CD4-positive, alpha-beta T cell treated with Interleukin-12 subunit alpha and Interleukin-12 subunit beta, for 1 hour (primary cell): ENCODE results near the gene SLC38A5.
"Not testable (repeated sequence)": the region's sequence is repeated elsewhere in the genome, so short reads cannot be mapped to it uniquely, and the experiment has no call there.

ENCODE experiments used
- DNase-seq: peaks from one replicate; pipeline ENCODE4 v3.0.0-alpha.2; 2020

SLC38A5 gene

DNA sequence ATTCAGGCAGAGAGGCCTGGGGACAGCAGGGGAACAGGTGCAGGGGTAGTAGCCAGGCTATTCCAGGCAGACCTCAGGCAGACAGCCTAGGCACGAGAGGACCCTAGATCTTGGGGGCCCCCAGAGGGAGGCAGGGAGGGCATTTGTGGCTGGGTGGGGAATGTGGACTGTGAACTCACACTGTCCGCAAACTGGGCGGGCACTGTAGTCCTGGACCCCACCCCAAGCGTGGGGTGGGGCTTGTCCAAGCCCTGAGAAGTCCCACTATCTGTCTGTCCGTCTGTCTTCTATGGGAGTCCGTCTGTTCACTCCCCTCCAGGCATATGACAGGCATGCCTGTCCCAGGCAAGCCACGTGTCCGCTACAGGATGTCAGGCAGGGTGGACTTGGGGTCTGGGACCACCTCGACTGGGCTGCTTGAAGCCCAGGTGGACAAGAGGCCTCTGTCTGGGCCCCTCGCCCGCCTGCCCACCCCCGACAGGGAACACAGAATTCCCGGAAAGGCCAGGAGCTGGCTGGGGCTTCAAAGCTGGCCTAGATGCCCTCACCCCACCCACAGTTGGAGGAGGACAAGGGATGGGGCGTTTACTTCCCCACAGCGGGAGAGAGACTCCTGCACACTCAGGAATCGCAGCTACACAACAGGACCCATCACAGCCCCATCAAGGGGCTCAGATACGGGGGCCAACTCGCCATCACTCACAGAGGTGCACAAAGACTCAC lies at the start of gene SLC38A5:
TSS of gene SLC38A5 (minus strand) at position 151 of the 723 bp plus-strand sequence. CDS start 2,336 bp downstream, outside the sequence.
- DNase-seq = no peak

DNA sequence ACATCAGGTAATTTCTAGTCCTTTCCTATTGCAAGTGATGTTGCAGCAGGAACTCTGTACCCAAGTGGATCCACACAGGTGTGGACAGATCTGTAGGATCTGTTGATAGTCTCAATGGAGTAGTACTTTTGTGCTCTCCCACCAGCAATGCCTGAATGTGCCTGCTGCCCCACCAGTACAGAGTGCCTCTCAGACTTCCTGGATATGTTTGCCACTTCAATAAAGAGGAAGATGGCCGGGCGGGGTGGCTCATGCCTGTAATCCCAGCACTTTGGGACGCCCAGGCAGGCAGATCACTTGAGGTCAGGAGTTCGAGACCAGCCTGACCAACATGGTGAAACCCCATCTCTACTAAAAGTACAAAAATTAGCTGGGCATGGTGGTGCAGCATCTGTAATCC lies 49.4 kb upstream of the SLC38A5 start:
- DNase-seq = not testable (repeated sequence)

DNA sequence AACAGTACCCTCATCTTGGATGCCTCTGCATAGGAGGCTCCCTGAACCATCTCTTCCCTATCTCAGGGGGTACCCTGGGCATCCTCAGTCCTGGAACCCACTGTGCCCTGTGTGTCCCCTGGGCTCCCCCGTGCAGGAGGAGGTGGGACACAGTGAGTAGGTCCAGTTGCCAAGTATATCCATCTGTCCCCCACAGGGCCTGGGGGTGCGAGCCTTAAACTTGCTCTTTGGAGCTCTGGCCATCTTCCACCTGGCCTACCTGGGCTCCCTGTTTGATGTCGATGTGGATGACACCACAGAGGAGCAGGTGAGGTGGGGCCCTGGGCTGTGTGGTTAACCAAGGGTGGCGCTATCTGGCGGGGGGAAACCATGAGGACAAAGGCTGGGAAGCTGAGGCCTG lies 46.9 kb upstream of the SLC38A5 start:
- no peak for DNase-seq

DNA sequence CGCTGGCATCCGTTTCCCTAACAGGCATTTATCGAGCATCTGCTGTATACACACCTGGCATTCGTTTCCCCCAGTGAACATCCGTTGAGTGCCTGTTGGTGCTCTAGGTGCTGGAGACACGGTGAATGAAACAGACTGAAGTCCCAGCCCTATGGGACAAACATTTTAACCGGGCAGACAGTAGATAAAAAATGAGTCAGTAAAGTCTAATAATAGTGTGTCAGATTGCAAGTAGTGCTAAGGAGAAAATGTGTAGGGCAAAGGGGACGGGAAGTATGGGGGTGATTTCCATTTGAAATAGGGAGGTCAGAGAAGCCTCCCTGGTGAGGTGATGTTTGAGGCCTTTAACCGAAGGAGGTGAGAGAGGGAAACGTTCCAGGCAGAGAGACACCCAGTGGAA lies 46.2 kb upstream of the SLC38A5 start:
- no peak for DNase-seq

DNA sequence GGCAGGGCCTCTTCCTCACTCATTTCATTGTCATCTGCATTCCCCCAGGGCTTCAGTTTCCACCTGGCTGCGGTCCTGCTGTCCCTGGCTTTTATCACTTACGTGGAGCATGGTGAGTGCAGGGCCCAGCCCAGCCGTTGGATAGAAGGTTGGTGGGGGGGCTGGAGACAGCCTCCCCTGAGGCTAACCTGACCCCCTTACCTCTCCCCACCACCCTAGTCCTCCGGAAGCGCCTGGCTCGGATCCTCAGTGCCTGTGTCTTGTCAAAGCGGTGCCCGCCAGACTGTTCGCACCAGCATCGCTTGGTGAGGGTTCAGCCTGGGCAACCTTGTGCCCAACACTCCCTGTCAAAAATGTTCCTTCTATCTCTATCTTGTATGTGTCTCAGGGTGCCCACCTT lies 45.8 kb upstream of the SLC38A5 start:
- no peak for DNase-seq

DNA sequence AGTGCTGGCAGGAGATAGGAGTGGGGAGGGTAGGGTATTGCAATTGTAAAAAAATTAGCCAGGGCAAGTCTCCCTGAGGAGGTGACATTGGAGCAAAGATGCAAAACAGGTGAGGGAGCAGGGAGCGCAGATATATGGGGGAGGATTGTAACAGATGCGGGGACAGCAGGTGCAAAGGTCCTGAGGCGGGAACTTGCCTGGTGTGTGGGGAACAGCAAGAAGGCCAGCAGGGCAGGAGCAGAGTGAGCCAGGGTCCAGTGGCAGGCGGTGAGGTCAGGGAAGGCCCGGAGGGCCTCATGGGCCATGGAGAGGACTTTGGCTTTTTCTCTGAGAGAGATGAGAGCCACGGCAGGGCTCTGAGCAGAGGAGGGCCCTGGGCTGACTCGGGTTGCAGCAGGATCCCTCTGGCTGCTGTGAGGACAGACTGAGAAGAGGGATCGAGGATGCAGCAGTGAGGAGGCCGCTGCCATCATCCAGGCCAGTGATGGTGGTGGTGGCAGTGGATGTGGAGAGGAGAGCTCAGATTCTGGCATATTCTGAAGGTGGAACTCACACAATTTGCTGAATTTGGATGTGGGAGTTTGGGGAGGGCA lies 44.9 kb upstream of the SLC38A5 start:
- no peak for DNase-seq

DNA sequence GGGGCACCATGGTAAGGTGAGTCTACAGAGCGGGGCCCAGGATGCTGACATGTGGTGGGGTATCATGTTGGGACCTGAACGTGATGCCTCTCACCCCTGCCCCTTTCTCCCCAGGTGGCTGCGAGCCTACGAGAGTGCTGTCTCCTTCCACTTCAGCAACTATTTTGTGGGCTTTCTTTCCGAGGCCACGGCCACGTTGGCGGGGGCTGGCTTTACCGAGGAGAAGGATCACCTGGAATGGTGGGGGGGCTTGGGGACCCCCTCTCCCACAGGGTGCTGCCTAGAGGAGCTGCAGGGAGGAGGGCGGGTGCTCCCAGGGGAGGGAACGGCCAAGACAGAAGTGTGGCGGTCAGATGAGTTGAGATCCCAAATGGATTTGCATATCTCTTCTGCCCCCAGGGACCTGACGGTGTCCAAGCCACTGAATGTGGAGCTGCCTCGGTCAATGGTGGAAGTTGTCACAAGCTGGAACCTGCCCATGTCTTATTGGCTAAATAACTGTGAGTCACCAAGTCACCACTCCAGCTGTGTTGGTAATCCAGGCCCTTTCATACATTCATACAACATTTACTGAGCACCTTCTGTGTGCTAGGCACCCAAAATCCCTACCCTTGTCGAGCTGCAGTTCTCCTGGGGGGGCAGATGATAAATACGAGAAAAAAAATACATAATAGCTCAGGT lies 44.2 kb upstream of the SLC38A5 start:
- DNase-seq = no peak

DNA sequence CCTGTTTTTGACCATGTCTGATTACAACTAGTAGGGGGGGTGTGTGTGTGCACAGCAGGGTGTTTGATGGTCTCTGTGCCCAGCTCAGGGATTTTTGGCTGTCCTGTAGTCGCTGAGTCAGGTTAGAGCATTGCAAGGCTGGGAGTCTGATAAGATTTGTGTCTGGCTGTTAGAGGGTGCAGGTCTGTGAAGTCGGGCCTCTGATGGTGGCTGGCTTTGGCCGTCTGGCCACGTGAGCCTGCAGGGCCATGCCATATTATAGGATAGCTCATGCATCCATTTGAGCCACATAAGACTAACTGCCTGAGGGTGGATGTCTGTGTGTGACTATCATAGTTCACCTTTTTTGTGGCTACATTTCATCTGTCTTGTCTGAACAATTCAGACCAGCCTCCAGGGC lies 43.6 kb upstream of the SLC38A5 start:
- no peak for DNase-seq

DNA sequence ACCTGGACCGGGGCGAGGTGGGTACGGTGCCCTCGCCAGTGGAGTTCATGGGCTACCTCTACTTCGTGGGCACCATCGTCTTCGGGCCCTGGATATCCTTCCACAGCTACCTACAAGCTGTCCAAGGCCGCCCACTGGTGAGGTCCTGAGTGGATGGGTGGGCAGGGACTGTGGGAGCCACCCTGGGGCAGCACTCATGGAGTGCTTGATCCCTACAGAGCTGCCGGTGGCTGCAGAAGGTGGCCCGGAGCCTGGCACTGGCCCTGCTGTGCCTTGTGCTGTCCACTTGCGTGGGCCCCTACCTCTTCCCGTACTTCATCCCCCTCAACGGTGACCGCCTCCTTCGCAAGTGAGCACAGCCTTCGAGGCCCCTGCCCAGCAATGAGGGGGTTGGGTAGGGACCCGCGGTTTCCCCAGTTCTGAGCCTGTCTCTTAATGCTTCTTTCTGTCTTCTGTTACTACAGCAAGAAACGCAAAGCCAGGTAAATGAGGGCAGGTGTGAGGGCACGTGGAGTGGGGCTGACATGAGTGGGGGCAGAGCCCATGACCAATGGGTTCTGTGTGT lies 42.4 kb upstream of the SLC38A5 start:
- DNase-seq = no peak

DNA sequence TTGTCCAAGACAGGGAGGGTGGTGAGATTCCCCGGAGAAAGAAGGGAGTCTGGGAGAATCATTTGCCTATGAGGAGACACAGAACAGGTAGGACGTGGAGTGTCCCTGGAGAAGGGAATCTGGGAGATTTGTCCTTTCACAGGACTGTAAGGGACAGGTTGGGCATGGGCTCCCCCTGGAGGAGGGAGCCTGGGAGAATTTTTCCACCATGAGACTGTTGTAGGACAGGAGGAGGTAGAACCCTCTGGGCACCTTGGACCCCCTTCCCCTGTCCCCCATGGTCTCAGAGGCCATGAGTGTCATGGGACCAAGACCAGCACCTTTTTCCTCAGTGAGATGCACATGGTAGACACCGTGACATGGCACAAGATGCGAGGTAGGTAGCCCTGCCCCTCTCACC lies 41.5 kb upstream of the SLC38A5 start:
- no peak for DNase-seq

DNA sequence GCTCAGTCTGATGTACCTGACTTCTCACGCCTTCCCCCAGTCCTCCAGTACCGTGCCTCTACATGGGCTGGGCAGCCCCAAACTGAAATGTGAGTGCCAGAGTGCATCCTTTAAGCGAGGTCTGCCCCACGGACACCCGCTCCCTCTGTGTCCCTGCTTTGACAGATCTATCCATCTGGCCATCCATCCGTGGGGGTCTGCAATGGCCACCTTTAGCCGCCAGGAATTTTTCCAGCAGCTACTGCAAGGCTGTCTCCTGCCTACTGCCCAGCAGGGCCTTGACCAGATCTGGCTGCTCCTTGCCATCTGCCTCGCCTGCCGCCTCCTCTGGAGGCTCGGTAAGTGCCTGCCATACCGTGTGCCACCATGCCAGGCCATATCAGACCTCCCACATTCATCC lies 39.6 kb upstream of the SLC38A5 start:
- no peak for DNase-seq

DNA sequence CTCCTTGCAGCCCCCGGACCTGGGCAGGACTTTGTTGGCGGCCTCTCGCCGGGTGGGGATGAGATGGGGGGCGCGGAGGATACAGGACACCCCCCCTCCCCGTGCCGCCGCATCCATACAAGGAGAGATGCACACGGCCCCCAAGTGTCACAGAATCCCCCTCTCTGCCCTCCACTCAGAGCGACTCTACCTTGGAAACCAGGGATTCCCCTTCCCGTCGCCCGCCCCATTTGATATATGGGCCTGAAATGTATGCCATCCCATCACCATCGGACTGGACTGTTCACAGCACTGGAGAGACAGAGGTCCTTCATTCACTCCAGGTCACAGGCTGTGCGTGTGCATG lies 39.2 kb upstream of the SLC38A5 start:
- peak; percentile 16 for DNase-seq

DNA sequence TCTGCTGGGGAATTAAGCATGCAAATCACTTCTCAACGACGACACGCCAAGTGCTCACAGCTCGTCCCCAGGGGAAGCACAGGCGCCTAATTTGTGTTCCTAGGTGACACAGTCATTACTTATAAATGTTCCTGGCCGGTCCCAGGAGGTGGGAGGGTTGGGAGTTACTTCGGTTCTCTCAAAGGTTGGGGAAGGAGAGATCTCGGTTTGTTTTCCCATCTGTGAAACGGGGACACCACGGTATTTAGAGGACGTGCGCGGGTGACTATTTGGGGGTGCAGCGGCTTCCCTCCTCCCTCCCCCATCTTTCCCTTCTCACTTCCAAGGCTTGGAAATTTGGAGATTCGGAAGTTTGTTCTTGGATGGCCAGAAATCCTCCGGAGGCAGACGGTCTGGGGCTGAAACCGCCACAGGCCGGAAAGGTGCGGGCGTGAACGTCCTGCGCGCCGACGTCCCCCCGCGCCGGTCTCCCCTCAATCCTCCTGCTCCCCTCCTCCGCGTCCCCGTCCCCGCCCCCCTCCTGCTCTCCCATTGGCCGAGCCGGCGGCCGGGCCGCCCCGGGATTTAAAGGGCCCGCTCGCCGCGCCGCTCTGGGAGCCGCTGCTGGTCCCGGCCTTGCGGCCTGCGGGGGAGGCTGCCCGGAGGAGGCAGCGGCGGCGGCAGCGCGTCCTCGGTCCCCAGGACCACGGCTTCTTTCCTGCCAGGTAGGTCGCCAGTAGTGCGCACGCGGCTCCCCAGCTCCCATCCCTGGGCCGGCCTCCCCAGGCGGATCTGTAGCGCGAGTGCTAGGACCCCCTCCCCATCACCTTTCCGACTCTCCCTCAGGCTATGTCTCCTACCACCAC lies 38.6 kb upstream of the SLC38A5 start, which contains the start of gene PORCN:
TSS of gene PORCN (plus strand) at position 593 of the 845 bp plus-strand sequence. CDS start 829 bp downstream, outside the sequence.
- DNase-seq = peak; percentile 82

DNA sequence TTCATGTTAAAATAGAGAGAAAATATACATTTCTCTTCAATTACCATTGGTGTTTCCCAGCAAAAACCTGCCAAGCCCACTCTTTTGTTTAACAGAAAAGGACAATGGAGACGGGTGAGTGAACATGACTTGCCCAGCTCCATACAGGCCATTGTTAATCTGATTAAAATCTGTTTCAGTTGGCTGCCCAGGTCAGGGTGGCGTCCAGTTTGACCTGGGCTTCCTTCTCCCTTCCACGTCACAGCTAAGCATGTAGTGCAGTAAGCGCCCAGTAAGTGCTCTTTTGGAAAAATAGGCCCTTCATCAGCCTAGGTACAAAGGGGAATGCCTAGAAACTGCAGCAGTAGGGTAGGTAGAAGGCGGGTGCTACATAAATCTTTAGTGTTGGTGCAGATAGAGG lies 37.2 kb upstream of the SLC38A5 start:
- DNase-seq = no peak

DNA sequence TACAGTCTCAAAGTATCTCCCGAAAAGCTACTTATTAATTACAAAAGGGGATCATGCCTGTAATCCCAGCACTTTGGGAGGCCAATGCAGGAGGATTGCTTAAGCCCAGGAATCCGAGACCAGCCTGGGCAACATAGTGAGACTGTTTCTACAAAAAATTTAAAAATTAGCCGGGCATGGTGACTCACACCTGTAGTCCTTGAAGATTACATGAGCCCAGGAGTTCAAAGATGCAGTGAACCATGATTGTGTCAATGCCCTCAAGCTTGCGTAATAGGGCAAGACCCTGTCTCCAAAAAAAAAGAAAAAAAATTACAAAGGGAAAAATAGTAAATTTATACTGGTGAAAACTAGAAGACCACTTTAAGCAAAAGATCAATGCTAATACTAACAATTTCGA lies 35.4 kb upstream of the SLC38A5 start:
- no peak for DNase-seq

DNA sequence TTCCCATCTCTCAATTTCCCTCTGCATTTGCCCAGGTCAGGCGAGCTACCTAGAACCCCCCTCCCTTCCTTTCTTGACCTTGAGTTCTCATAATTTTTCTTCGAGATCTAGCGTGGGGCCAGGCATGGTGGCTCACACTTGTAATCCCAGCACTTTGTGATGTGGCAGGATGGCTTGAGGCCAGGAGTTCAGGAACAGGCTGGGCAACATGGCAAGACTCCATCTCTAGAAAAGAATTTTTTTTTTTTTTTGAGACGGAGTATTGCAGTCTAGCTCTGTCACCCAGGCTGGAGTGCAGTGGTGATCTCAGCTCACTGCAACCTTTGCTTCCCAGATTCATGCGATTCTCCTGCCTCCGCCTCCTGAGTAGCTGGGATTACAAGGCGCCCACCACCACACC lies 34.2 kb upstream of the SLC38A5 start:
- no peak for DNase-seq

DNA sequence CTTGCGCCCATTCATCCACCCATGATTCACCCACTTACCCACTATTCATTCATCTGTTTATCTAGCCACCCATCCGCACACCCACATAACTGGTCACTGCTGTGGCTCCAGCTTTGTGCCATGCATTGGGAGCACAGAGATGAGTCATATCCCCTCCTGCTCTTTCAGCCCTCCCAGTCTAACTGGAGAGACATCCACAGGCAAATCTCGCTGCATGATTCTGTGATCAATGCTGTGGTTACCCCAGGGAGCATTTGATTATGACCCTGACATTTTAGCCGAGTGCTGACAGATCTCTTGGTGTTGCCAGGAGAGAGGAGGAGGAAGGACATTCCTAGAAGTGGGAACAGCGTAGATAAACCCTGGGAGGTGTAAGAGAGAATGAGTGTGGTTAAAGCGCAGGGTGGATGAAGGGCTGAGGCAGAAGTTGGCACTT lies 28.3 kb upstream of the SLC38A5 start:
- no peak for DNase-seq

DNA sequence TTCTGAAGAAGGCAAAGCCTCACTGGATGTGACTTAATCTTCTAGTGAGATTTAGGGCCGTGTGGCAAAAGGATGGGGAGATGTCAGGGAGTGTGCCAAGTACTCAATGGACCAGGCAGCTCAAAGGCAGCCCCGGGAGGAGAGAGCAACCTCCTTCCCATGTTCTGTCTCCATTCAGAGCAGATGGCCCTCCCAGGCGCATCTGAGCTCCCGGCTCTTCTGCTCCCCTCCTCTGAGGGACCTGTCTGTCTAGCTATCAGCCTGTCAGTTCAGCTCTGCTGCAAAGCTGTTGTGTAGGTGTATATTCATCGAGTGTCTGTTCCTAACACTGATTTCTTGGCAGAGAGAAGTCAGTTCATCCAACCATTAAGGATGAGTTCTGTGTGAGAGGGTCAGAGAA lies 27.8 kb upstream of the SLC38A5 start:
- DNase-seq = no peak

DNA sequence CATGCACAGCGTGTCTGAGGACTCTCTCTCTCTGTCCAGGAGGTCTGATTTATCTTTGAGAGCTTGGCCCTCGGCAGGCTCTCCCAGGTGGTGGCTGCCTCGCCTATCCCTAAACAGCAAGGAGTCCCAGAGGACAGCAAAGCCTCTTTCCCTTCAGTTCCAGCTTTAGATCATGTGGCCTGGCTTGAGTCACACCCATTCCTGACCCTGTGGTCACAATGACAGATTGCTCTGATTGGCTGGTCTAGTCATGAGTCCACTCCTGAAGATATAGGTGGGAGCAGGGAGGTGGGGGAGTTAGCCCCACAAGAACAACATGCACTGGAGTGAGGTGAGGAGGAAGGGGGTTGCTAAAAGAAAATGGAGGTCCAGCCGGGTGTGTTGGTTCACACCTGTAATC lies 26.6 kb upstream of the SLC38A5 start:
- DNase-seq = no peak

DNA sequence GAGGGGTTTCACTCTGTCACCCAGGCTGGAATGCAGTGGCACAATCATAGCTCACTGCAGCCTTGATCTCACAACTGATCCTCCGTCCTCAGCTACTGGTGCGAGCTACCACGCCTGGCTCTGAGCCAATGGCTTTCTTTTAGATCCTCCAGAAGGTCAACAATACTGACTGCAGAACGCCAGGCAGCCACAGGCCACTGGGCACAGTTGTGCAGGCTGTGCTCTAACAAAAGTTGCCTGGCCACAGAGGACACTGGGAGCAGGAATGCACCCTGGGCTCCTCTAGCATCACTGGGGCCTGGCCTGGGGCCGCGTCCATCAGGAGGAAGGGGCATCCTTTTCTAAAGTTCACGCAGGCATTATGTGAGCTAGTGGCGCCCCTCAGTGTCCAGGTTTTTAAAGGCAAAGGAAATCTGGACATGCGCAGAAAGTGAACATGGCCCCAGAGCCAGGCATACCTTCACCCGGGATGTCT lies 23.9 kb upstream of the SLC38A5 start:
- DNase-seq = peak; percentile 10

DNA sequence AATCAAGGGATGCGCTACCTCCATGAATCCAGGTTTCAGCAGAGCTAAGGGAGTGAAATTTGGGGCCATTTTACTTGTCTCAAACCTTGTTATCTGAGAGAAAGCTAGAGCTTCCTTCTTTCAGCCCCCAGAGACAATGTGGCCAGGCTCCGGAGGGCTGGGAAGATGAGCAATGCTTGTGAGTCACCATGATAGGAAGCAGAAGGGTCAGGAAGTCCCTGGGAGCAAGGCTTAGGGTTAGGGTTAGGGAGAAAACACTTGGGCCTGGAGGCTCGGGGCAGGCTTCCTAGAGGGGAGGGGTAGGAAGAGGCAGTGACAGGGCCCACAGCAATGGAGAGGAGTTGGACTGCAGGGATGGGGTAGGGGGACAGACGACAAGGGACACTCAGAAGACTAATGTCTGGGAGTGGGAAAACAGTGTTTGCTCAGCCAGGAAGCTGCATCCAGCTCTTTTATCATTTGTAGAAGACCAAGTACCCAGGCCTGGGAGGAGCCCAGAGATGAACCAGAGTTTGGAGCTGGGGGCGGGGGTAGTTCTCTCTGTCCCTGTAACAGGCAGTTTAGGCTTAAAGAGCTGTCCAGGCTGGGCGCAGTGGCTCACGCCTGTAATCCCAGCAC lies 22.3 kb upstream of the SLC38A5 start:
- no peak for DNase-seq

DNA sequence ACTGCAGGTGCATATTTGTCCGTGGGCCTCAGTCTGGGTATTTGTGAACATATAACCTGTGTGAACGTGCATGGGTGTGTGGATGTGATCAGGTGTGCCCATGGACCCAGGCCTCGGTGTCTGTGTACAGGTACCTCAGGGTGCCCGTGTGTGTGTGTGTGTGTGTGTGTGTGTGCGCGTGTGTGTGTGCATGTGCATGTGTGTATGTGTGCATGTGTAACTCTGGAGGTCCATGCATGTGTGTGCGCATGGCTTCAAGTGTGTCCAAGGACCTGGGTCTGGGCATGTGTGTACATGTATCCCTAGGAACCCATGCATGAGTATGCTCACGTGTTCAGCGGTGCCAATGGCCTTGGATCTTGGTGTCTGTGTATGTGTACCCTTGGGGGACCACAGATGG lies 21.7 kb upstream of the SLC38A5 start:
- DNase-seq = no peak
